ENCODE results near the gene EIF4ENIF1. TPM values are rescaled to one million over a fixed set of nuclear protein-coding genes. Genes with fewer than 3 reads are reported as not detected.
A peak's percentile ranks its signal among the peaks of the same experiment; 100 is the strongest.

Gene EIF4ENIF1
- total and polyA plus RNA-seq, 2 donors (not counting 3 experiments of a cell fraction or from before 2014, with no cell fraction given) = 22.8 to 38.7 TPM

DNA sequence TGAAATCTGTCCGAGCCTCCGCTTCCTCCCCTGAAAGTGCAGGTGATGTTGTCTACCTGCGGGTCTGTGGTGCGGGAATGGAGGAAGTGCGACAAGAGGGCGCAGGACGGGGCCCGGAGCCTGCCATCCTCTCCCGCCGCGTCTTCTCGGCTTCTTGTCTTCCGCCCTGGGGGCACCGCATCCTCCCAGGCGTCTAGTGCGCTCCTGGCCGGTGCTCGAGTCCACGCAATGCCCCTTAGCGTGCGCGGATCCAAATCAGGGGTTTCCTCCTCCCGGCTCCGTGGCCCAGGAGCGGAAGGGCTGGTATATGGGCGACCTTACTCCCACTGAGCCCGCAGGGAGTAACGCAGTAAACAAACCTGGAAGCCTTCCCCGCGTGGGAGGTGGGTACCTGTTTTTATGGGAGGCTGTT lies 7.1 kb upstream of the EIF4ENIF1 start:
- H3K9me3 ChIP-seq (replicated peaks; ENCODE audit: control insufficient read depth, insufficient read depth, low read length) = no peaks in the 10 kb centered on the region
- peak overlapping the region; percentile 60 to 85 (median 81) for H3K4me3 ChIP-seq (replicated peaks in 1 of 3; ENCODE audit: insufficient read depth in 1 of 3, low read depth in 1 of 3, low read length in 3 of 3)
- no peaks in the 10 kb centered on the region for H3K36me3 ChIP-seq (ENCODE audit: control insufficient read depth in 2 of 2, extremely low read depth in 1 of 2, insufficient read depth in 2 of 2, low read length in 2 of 2)
- H3K9ac ChIP-seq (replicated peaks; ENCODE audit: extremely low read depth, insufficient read depth, low read length) = peak overlapping the region; percentile 78
- POLR2A ChIA-PET = no interaction called here
- no peak for DNase-seq (ENCODE audit: low read depth, low spot score)
- dilution Hi-C loops (cut with MboI; ENCODE audit: extremely low pct_ligation_motif_present, low sequenced_read_pairs) (no loop called here), intact Hi-C loops (cut with micrococcal nuclease) (loop anchor here (2.0 to 5.0 kb wide), 3 partner anchors 34 to 256 kb away; partner anchors contain the start of genes DEPDC5 and PRR14L)
- BruUV-seq (replicated peaks) = no TSS peak
- no peak for FAIRE-seq
- peaks cover 11% of the 10 kb centered on the region for H3K4me1 ChIP-seq (ENCODE audit: control insufficient read depth, extremely low read depth, insufficient read depth, low read length)
- H3K4me2 ChIP-seq (ENCODE audit: insufficient read depth, low read length) = peak overlapping the region; percentile 90
- TF ChIP-seq, protein P1, sequence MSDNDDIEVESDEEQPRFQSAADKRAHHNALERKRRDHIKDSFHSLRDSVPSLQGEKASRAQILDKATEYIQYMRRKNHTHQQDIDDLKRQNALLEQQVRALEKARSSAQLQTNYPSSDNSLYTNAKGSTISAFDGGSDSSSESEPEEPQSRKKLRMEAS (IDR thresholded peaks at IDR 0.05; ENCODE audit: insufficient read depth, insufficient read length) = no peak
- TF ChIP-seq FOS (IDR thresholded peaks at IDR 0.05; ENCODE audit: borderline replicate concordance, insufficient read depth, low read length) (no peak), EZH2 (IDR thresholded peaks at IDR 0.05; ENCODE audit: borderline replicate concordance, low read depth, low read length, severe bottlenecking) (no peak), GATA2 (IDR thresholded peaks at IDR 0.05; ENCODE audit: insufficient read depth, insufficient read length, low read depth, low read length) (no peak), POLR2AphosphoS5 (IDR thresholded peaks at IDR 0.05; ENCODE audit: insufficient read depth, low read depth, low read length) (no peak), JUN (IDR thresholded peaks at IDR 0.05; ENCODE audit: borderline replicate concordance, insufficient read depth, insufficient read length, low read depth) (no peak), MYC (IDR thresholded peaks at IDR 0.05; ENCODE audit: low read depth, low read length) (no peak), POLR2A (IDR thresholded peaks at IDR 0.05; ENCODE audit: low read depth, low read length) (no peak)
- TF ChIP-seq, protein P2, sequence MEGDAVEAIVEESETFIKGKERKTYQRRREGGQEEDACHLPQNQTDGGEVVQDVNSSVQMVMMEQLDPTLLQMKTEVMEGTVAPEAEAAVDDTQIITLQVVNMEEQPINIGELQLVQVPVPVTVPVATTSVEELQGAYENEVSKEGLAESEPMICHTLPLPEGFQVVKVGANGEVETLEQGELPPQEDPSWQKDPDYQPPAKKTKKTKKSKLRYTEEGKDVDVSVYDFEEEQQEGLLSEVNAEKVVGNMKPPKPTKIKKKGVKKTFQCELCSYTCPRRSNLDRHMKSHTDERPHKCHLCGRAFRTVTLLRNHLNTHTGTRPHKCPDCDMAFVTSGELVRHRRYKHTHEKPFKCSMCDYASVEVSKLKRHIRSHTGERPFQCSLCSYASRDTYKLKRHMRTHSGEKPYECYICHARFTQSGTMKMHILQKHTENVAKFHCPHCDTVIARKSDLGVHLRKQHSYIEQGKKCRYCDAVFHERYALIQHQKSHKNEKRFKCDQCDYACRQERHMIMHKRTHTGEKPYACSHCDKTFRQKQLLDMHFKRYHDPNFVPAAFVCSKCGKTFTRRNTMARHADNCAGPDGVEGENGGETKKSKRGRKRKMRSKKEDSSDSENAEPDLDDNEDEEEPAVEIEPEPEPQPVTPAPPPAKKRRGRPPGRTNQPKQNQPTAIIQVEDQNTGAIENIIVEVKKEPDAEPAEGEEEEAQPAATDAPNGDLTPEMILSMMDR (IDR thresholded peaks at IDR 0.05; ENCODE audit: extremely low read depth in 1 of 2, insufficient read depth in 1 of 2, low read depth in 1 of 2, low read length in 2 of 2) = no peak
- peak overlapping the region; percentile 36 for H3K27ac ChIP-seq (ENCODE audit: insufficient read depth, low read depth, low read length)
- no peaks in the 10 kb centered on the region for H3K27me3 ChIP-seq (ENCODE audit: control insufficient read depth in 2 of 2, insufficient read depth in 2 of 2, low read length in 2 of 2)
- peaks cover 14% of the 10 kb centered on the region for H3K79me2 ChIP-seq (ENCODE audit: control insufficient read depth, insufficient read depth, low read length)
- H3K9me1 ChIP-seq (replicated peaks; ENCODE audit: control insufficient read depth, extremely low read depth, insufficient read depth, low read length) = no peaks in the 10 kb centered on the region
- H2AFZ ChIP-seq (ENCODE audit: low read depth, low read length) = peak overlapping the region; percentile 95
- CTCF ChIA-PET = no interaction called here
- no peaks in the 10 kb centered on the region for H4K20me1 ChIP-seq (replicated peaks; ENCODE audit: control insufficient read depth, extremely low read depth, insufficient read depth, low read length)
